CD4-positive, alpha-beta T cell treated with Interleukin-17A for 1 hour (primary cell): ENCODE measurements around the gene HSD17B3.
"Not testable (repeated sequence)": the region's sequence is repeated elsewhere in the genome, so short reads cannot be mapped to it uniquely, and the experiment has no call there.

Experiments used
- DNase-seq: peaks from one replicate; pipeline ENCODE4 v3.0.0-alpha.2; 2020

The HSD17B3 gene

DNA sequence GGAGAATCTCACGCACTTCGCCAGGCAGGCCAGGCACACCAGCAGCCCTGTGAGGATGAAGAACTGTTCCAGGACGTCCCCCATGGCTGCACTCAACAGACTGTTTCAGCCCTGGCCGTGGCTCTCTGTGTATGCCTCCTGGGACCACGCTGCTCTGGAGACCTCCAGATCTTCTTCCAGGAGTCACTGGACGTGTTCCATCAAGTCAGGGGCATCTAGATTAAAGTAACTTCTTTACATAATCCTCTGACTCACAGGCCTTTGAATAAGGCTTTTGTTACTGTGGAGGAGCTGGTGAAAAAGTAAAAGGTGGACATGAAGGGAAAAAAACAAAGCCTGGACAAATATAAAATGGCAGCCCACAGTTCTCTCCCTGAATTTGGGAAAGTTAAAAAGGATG, at the start of gene HSD17B3:
TSS of gene HSD17B3 (minus strand) at position 156 of the 400 bp plus-strand sequence. CDS start at position 84, 72 bp downstream.
- DNase-seq = no peak

DNA sequence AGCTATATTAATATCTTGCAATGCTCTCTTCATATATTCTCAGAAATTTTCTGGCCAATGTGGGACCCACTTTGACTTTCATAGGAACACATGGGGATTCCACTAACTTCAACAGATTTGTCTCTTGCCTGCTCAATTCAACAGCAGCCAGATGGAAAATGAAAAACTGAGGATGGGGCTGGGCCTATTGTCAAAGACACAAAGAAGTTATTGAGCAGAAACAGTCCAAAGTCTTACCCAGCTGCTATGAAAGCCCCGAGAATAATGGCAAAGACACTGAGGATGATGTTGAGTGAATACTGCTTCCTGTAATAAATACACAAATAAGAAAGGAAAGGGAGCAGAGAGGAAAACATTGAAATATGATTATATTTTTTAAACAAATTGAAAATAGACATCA, 48.9 kb upstream of the HSD17B3 start:
- no peak for DNase-seq

DNA sequence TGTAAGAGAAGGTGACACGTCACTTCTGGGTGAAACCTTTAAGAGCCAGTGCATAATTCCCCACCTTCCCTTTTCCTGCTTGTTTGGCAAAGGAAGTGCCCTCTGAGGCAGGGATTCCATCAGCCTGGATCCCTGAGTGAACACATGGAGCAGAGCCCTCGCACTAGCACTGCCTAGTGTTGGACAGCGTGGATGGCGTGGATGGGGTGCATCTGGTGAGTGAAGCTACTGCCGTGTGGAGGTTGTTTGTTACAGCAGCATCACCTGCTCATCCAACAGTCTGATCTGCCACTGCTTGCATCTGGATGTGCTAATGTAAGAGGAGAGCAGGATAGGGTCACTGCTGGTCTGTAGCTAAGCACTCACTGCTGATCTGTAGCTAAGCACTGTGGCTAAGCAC, 46.3 kb upstream of the HSD17B3 start:
- DNase-seq = no peak

DNA sequence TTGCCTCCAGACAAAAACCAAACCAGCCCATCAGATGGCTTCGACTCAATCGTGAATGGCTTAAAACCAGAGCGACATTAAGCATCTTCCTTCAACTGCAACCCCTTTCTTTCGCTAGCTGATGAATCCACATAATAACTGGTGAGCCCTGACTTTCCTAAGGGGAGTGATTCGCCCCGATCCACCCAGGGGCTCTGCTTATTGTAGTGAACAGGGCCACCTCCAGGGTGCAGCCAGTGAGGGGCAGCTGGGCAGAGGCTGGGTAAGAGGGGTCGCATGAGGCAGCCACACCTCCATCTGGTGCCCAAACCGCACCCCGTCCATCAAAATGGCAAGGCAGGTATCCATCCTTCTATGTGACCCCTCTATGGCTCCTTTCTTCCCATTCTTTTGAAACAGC, 43.6 kb upstream of the HSD17B3 start:
- DNase-seq = no peak

DNA sequence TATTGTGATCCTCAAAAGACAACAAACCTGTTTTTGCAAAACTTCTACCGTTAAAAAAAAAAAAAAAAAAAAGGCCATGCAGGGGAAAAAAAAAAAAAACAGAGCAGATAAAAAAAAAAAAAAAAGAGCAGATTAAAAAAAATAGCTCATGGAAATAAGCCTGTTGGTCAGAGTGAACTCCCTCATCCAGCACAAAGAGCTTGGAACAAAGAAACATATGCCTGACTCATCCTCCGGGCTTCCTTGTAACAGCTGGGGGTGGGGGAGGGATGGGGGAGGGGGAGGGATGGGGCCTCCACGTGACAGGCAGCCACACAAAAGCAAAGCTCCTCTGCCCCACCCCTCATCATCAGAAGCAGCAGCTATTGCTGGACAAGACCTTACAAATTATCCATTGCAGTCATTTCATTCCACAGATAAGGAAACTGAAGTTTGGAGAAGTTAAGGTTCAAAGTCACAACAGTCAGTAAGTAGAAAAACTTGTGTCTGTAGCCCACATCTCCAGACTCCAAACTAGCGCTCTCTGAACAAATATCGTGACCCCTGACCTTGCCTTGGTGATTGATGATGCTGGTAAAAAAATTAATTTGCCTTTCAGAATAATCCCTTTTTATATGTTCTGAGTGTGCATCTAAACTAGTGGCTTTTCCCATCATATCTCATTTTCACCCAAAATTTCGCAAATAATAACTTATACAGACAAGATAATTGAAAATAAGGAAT, 42.6 kb upstream of the HSD17B3 start:
- DNase-seq = no peak

DNA sequence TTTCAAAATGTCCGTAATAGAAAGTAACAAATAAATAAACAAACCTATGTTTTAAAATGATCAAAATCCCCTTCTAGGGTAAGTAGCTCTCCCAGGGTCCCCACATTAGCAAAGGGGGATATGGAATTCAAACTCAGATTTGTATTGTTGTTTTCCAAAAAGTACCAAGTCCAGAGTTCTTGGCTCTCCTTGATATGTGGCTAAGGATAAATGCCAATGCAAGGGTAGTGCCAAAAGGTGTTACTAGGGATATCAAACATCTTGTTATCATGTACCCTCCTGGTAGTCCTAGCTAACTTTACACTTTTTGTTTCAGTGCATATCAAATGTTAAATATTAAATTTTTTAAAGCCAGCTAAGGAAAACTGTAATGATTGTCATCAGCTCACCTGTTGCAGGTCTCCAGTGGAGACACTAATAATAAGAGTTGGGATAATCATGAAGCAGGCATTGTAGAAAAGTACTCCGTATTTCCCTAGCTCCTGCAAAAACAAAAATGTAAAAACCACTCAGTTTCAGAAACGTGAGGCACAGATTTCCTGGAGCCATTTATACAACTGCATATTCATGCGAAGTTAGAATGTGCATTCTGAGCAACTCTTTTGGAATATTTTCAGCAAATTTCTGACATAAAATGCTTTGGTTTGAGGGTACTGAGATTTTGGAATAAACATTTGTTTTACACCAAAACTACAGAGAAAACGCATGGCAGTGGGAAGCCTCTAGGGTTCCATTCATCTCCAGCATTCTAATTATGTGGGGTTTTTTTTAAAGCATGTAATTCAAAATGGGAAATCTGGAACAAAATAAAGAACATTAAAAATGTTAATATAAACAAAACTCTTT, 41.8 kb upstream of the HSD17B3 start:
- no peak for DNase-seq

DNA sequence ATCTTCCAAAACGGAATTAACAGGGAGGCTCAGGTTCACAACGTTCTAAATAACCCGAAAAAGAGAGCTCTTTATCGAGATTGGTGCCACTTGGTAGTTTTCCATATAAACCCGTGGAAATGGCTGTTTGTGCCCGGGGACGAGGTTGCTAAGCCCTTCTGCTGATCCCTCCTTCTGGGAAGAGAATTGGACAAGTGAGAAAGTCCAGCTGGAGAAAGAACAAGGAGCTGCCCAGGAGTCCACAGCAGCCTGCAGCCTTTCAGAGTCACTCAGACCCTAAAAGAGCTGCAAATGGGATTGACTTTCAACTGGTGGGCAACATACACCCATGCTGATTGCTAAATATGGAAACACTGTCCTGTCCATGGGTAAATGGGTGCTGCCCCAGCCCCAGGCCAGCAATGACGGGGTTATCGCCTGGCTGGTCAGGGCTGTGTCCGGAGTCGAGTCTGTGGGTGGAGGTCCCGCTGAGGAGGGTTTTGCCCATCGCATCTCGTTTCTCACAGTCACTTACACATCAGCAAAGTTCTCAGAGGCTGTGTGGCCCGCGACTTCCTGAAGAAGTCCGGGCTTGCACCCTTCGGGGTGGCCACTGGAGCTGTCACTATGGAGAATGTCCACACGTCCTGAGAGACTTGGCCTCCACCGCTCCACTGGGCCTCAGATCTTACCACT, 40.7 kb upstream of the HSD17B3 start:
- no peak for DNase-seq

DNA sequence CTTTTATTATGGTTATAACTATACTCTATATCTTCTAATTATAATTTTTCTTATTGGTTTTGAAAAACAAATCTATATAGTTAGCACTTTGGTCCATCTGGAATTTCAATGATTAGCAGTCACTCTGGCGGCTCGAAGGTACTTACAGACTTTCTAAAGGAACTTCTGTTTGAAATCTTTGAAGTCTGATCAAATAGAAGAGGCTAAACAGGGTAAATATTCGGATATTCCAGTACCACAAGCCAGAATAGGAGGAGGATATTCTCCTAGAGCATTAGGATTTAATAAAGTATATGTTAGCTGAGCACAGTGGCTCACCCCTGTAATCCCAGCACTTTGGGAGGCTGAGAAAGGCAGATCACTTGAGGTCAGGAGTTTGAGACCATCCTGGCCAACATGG, 38.7 kb upstream of the HSD17B3 start:
- no peak for DNase-seq

DNA sequence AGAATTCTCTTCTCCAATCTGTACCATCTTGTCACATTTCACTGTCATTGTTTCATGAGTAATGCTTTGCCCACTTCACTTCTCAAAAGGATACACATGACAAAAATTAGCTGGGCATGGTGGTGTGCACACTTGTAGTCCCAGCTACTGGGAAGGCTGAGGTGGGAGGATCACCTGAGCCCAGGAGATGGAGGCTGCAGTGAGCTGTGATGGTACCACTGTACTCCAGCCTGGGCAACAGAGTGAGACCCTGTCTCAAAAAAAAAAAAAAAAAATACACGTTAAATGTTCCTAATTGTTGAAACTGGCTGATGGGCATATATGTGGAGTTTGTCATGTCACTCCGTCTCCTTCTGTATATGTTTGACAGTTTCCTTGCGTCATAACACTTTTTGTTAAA, 36.3 kb upstream of the HSD17B3 start:
- no peak for DNase-seq

DNA sequence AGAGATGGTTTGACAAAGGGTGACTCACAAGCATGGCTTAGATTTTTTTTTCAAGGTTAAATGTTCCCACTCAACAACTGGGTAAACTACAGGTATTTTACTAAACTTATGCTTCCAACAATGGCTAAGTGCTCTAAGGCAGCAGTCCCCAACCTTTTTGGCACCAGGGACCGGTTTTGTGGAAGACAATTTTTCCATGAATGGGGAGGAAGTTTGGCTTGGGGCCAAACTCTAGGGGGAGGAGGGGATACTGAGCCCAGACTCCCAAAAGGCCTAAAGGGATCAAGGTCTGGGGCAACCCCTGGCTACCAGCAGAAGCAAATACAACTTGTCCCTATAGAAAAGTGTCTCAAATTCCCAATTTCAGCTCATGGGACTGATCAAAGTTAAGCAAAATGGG, 32.0 kb upstream of the HSD17B3 start:
- DNase-seq = no peak

DNA sequence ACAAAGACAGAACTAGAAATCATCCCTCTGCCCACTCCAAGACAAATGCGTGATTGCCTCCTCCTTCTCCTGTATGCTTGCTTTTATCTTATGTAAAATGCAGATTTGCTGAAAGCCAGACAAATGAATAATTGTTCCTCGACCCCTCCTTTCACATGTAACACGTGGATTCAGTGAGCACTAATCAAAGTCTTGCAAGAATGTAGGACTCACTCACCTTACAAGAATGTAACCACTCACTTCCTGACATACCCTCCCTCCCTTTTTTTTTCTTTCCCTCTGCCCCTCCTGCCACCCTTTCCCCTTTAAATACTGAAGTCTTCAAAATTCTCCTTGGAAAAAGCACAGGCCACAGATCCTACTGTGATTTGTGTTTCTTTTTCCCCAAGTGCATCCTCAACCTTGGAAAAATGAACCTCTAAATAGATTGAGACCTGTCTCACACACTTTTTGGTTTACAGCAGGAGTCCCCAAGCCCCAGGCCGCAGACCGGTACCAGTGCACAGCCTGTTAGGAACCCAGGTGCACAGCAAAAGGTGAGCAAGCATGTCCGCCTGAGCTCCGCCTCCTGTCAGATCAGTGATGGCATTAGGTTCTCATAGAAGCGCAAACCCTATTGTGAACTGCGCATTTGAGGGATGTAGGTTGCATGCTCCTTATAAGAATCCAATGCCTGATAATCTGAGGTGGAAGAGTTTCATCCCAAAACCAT, 29.4 kb upstream of the HSD17B3 start:
- no peak for DNase-seq

DNA sequence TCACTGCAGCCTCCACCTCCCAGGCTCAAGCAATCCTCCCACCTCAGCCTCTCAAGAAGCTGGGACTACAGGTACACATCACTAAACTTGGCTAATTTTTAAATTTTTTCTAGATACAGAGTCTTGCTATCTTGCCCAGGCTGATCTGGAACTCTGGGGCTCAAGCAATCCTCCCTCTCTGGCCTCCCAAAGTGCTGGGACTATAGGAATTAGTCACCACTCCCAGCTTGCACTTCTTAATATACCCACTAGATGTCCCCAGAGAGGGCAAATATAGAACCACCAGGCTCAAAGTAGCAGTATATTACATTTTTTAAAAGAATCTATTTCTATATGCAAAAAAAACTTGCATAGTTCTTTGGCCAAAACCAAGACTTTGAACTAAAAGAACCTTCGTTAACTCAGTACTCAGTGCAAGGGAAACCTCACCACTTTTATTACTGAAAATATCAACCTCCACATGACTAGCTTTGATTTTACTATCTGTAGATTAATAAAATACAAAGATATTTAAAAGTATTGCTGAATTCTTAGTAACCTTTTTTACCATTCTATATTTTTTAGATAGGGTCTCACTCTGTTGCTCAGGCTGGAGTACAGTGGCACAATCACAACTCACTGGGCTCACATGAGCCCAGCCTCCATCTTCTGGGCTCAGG, 25.8 kb upstream of the HSD17B3 start:
- peak; percentile 73 for DNase-seq

DNA sequence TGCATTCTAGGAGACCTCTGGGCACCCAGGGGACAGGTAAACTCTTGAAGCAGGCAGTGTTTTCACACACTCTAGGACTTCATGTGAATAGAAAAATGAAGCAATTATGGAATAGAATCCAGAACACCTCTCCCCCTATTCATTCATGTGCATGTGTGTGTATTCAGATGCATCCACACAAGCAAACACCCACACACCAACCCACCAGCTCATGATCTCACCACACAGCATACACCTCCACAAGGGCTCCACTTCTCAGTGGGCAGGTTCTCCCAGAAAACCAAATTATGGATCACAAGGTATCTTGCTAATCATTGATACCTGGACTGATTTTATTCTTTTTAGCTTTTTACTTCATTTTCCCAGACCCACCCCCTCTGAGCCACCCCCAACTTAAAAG, 21.2 kb upstream of the HSD17B3 start:
- no peak for DNase-seq

DNA sequence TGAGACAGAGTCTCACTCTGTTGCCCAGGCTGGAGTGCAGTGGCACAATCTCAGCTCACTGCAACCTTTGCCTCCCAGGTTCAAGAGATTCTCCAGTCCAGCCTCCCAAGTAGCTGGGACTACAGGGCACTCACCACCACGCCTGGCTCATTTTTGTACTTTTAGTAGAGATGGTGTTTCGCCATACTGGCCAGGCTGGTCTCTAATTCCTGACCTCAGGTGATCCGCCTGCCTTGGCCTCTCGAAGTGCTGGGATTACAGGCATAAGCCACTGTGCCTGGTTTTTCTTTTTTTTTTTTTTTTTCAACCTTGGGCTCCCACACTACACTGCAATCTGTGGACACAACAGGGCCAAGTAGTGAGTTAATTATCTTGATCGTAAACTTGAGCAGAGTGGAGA, 20.8 kb upstream of the HSD17B3 start:
- DNase-seq = not testable (repeated sequence)

DNA sequence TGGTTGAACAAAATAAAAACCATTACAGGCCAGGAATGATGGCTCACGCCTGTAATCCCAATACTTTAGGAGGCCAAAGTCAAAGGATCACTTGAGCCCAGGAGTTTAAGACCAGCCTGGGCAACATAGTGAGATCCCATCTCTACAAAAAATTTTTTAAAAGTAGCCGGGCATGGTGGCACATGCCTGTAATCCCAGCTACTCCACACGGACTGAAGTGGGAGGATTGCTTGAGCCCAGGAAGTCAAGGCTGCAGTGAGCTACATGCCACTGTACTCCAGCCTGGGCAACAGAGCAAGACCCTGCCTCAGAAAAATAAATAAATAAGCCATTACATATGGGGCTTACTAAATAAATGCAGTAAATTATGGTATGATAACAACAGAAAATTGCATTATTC, 20.2 kb upstream of the HSD17B3 start:
- DNase-seq = not testable (repeated sequence)

DNA sequence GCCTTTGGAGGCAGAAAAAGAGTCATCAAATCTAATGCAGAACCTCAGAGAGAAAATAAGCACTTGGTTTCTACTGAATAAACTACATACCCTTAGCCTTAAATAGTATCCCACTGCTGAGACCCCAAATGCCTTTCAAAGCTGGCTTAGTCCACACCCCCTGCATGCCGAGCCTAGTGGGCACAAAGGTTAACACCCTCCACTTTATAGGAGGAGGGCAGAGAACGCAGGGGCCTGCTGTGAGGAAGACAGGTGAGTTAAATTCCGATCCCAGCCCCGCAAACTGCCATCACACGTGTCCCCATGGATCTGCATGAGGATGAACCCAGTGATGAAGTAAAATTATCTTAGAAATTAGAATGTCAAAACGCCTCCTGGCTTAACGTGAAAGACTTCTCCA, 19.5 kb upstream of the HSD17B3 start:
- no peak for DNase-seq

DNA sequence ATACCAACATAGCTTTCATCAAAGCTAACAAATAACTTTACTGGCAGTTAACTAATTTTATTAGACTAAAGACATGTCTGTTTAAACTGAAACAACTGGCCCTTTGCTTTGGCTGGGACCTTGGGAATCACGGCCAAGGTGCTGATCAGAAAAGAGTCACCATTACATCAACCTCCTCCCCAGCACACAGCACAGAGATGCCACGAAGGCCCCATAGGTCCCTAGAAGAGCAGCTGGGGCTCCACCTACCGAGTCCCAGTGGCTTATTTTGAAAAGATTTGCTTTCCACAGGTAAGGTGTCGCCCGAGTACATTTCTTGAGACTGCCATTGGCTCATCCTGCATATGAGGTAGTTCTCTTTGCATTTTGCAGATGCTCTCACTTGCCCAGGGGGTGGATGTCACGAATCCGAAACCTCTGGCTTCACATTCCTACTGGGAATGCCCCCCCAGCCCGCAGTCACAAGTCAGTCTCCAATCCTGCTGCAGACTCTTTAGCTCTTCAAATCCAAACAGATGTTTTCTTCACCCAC, 18.8 kb upstream of the HSD17B3 start:
- no peak for DNase-seq

DNA sequence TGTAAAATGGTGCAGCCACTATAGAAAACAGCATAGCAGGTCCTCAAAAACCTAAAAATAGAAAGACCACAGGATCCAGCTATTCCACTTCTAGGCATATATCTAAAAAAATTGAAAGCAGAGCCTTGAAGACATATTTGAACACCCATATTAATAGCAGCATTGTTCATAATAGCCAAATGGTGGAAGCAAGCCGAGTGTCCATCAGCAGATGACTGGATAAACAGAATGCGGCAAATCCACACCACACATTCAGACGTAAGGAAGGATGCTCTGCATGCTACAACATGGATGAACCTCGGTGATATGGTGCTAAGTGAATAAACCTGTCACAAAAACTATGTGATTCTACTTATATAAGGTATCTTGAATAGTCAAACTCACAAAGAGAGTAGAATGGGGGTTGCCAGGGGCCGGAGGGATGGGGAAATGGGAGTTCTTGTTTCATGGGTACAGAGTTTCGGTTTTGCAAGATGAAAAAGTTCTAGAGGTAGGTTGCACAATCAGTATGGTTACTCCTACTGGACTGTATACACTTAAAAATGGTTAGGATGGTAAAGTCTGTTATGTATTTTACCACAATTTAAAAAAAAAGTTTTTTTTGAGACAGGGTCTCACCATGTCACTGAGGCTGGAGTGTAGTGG, 17.1 kb upstream of the HSD17B3 start:
- DNase-seq = no peak

DNA sequence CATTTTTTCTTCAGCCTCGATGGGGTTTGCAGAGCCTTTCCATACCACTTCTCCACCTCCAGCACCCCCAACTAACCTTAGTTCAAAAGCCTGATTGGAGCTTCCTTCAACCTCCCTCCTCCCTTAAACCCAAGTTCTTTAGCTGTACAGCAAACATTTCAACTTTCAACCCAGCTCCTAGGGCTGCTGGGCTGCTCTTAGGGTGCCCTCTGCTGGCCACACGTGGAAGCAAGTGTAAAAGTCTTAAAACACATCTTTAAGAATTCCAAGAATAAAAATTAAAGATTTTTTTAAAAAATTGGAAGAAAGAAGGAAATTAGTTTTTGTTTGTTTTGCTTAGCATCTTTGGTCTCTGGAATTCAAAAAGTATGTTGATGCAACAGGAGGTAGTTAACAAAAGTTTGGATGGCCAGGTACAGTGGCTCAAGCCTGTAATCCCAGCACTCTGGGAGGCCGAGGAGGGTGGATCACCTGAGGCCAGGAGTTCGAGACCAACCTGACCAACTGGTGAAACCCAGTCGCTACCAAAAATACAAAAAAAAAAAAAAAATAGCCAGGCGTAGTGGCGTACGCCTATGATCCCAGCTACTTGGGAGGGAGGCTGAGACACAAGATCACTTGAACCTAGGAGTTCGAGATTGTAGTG, 15.5 kb upstream of the HSD17B3 start:
- DNase-seq = peak; percentile 53

DNA sequence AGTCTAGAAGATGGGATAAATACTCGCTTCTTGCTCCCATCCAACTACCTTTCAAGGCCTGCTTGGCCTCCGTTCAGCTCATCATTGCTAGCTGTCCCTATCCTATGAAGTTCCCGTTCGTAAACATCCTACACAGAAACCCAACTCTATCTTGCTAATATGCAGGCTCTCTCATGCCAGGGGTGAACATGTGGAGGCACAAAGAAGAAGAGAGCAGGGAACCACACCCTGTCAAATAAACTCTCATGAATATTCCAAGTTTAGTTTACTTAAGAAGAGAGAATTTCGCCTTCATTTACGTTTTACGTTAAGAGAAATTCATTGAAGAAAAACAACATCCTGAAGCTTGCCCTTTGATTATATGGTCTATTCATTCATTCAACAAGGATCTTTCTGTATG, 7.9 kb upstream of the HSD17B3 start:
- no peak for DNase-seq

DNA sequence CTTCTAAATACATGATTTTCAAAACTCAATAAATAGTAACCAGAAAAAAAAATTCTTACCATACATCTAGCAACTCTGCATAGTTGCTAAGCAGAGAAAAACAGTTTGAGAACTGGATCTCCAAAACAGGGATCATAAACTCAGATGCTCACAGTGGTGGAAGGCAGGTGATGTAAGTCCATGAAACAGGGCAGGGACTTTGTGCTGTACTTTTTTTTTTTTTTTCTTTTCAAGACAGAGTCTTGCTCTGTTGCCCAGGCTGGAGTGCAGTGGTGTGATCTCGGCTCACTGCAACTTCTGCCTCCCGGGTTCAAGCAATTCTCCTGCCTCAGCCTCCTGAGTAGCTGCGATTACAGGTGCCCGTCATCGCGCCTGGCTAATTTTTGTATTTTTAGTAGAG, 5.0 kb upstream of the HSD17B3 start:
- DNase-seq = not testable (repeated sequence)
